Muscle of leg (tissue), 11 donors: Measurements from ENCODE around the gene CRYBB2. TPM values are rescaled to one million over a fixed set of nuclear protein-coding genes. Genes with fewer than 3 reads are reported as not detected.
"Not testable (repeated sequence)": the region's sequence is repeated elsewhere in the genome, so short reads cannot be mapped to it uniquely, and the experiment has no call there.

Source experiments
- DNase-seq: peaks from one replicate; pipeline ENCODE4 v3.0.0; 2013
- H3K27ac ChIP-seq: one replicate; pipeline ENCODE4 v1.5.1; 2013; ENCODE audit warnings: mild to moderate bottlenecking, low read length, control low read depth
- H3K27me3 ChIP-seq: one replicate; pipeline ENCODE4 v1.6.1; 2013; ENCODE audit warnings: low read length; ENCODE audit not compliant: control insufficient read depth, insufficient read depth
- H3K36me3 ChIP-seq: one replicate; pipeline ENCODE4 v1.6.1; 2013; ENCODE audit warnings: low read length; ENCODE audit not compliant: control insufficient read depth, insufficient read depth
- H3K4me1 ChIP-seq: one replicate; pipeline ENCODE4 v1.6.1; 2013; ENCODE audit warnings: low read length; ENCODE audit not compliant: control insufficient read depth, insufficient read depth
- H3K4me3 ChIP-seq: one replicate; pipeline ENCODE4 v1.5.1; 2013; ENCODE audit warnings: low read length, control low read depth
- H3K9me3 ChIP-seq: replicated peaks from 2 replicates; pipeline ENCODE4 v1.6.1; 2013; ENCODE audit warnings: low read depth, low read length; ENCODE audit not compliant: control insufficient read depth
- WGBS: methylation state at CpG from one replicate; pipeline ENCODE4 v1.1.5; 2013; ENCODE audit warnings: missing lambda C conversion rate; ENCODE audit not compliant: insufficient coverage; 5-methylcytosine and 5-hydroxymethylcytosine counted together
- polyA plus RNA-seq, 8 donors: library from polyadenylated mRNA; unstranded; fragments of 120-200 nt; gene quantifications; one replicate each; pipeline versions ENCODE4 v1.2.1 to v1.2.3, GENCODE V29; 2013; ENCODE audit warnings: inconsistent platforms in 1 of 8, low replicate concordance in 1 of 8; ENCODE audit not compliant: insufficient read length in 8 of 8, insufficient read depth in 1 of 8
- total RNA-seq: library from RNA; stranded (reverse); fragments of 120-200 nt; gene quantifications from one replicate; pipeline ENCODE4 v1.2.4, GENCODE V29; 2013

The CRYBB2 gene
- total and polyA plus RNA-seq, 9 donors = 0.09 to 0.45 (median 0.33) TPM; not detected in 5

DNA sequence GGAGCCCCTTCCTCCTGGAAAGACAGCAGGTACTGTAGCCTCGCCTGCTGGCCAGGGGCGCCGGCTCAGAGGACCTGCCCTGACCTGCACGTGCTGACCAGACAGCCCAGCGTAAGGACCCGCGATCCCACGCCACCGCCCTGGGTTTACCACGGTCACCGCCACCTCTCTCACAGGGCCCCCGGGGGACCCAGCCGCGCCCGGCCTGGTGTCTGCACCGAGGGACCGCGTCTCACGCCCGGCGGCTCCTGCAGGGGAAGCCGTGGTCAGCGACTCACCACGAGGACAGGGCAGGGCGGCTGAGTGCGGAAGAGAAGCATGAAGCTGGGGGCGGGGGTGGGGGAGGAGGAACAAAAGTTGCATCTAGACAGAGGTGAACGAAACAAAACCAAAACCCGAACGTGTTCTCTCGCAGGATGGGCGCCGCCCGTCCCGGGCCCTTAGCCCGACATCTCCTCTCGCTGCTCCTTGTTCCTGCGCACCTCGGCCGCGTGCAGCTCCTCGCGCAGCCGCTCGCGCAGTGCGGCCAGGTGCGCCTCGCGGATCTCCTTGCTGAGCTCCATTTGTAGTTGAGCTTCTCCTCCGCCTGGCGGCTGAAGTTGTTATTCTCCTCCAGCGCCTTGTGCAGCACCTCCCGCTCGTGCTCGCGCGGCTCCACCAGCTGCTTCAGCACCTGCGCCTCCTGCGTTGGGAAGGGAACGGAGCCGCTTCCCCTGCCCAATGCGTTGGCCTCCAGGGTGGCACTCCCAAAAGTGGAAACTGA, 40.4 kb upstream of the CRYBB2 start:
- WGBS = 14% methylated on average over 35 of the region's 63 CpGs
- not testable (repeated sequence) for H3K9me3 ChIP-seq, DNase-seq, H3K27ac ChIP-seq, H3K4me1 ChIP-seq, H3K27me3 ChIP-seq, H3K4me3 ChIP-seq
- H3K36me3 ChIP-seq = peaks cover 32% of the 10 kb centered on the region

DNA sequence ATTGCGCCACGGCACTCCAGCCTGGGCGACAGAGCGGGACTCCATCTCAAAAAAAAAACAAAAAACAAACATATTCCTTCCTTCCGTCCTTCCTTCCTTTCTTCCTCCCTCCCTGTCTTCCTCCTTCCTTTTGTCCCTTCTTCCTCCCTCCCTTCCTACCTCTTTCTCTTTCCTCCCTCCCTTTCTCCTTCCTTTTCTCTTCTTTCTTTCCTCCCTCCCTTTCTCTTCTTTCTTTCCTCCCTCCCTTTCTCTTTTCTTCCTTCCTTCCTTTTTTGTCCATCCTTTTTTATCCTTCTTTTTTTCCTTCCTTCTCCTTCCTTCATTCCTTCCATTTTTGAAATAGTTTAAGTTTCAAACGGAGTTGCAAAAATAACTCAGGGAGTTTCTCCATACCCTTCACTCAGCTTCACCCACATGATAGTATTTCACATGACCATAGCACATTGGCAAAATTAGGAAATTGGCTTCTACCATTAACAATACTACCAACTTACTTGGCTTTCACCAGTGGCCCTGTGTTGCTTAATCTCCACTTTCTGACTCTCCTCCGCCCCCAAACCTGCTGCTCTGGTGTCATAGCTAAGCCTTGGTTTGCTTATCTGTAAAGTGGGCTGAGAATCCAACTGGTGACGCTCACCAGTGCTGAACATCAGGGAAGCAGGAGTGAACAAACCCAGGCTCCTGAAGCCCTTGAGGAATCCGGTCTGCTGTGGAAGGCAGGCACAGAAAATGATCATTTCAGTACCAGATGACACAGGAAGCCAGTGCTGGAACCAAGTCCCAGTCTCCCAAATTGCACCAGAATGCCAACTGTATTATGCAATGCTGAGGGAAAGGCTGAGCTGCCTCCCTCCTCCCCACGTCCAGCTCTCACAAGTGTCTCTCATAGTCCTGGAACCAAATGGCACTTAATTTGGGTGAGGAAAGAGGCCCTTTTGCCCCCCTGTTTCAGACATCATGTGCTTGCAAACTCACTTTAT, 37.0 kb upstream of the CRYBB2 start:
- H3K4me1 ChIP-seq = no peaks in the 10 kb centered on the region
- H3K9me3 ChIP-seq = peaks cover 6% of the 10 kb centered on the region
- peaks cover 4% of the 10 kb centered on the region for H3K27me3 ChIP-seq
- H3K27ac ChIP-seq = no peak overlapping the region
- WGBS = 79% methylated on average over 3 of the region's 10 CpGs
- DNase-seq = no peak
- H3K36me3 ChIP-seq = peaks cover 22% of the 10 kb centered on the region
- no peak overlapping the region for H3K4me3 ChIP-seq

DNA sequence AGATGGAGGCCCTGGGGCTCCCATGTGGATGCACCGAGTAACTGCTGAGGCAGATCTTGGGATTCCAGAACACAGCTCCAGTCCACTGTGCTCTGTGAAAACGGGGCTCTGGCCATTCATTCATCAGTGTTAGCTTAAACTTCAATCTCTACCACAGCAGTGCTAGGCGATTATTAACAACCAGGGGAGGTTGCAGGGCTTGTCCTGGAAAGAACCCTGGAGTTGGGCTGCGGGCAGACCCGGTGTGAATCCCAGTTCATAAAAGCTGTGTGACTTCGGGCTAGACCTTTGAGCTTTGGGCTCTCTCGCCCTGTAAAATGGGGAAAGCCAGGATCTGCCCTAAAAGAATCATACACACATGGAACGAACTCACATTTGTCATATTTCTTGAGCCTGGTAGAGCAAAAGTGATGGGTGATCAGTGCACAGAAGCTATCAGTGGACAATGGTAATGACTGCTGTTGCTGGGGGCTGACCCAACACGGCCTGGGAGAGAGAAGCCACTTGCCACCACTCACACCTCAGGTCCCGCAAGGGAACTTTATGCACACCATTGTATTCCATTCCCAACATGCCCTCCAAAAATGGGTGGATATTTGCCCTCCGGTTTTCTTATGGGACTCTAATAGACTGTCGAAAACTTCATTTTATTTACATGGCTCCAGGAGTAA, 35.4 kb upstream of the CRYBB2 start:
- H3K4me3 ChIP-seq = no peak overlapping the region
- peaks cover 6% of the 10 kb centered on the region for H3K9me3 ChIP-seq
- H3K27me3 ChIP-seq = peaks cover 4% of the 10 kb centered on the region
- 92% methylated on average over 8 of the region's 12 CpGs for WGBS
- H3K27ac ChIP-seq = no peak overlapping the region
- H3K4me1 ChIP-seq = no peaks in the 10 kb centered on the region
- peaks cover 22% of the 10 kb centered on the region for H3K36me3 ChIP-seq
- no peak for DNase-seq

DNA sequence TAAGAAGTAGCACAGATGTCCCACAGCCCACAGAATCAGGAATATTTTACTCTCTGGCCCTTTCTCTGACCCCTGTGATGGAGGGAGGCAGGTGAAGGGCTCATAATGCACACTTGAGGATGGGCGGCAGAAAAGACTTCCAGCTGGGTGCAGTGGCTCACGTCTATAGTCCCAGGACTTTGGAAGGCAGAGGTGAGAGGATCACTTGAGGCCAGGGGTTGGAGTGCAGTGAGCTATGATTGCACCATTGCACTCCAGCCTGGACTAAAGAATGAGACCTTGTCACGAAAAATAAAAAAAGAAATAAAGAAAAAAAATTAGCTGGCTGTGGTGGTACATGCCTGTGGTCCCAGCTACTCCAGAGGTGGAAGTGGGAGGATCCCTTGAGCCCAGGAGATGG, 33.3 kb upstream of the CRYBB2 start:
- Histone ChIP-seq H3K9me3 (no peaks in the 10 kb centered on the region), H3K27me3 (no peaks in the 10 kb centered on the region), H3K27ac (no peak overlapping the region), H3K4me3 (no peak overlapping the region), H3K36me3 (peaks cover 26% of the 10 kb centered on the region), H3K4me1 (no peaks in the 10 kb centered on the region)
- no peak for DNase-seq
- 85% methylated on average over 3 of the region's 3 CpGs for WGBS

DNA sequence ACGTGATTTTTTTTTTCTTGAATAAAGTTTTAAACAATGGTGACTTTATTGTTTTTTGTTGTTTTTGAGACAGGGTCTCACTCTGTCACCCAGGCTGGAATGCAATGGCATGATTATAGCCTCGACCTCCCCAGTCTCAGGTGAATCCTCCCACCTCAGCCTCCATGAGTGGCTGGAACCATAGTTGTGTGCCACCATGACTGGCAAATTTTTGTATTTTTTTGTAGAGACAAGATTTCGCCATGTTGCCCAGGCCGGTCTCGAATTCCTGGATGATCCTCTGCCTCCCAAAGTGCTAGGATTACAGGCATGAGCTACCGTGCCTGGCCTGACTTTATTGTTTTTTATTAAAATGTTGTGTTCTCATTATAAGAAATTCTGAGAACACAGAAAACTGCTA, 32.0 kb upstream of the CRYBB2 start:
- Histone ChIP-seq H3K4me1 (no peaks in the 10 kb centered on the region), H3K27me3 (no peaks in the 10 kb centered on the region), H3K9me3 (no peaks in the 10 kb centered on the region), H3K27ac (no peak overlapping the region), H3K36me3 (peaks cover 33% of the 10 kb centered on the region), H3K4me3 (no peak overlapping the region)
- WGBS = no CpG with 5 or more reads among the region's 6 CpGs
- DNase-seq = no peak

DNA sequence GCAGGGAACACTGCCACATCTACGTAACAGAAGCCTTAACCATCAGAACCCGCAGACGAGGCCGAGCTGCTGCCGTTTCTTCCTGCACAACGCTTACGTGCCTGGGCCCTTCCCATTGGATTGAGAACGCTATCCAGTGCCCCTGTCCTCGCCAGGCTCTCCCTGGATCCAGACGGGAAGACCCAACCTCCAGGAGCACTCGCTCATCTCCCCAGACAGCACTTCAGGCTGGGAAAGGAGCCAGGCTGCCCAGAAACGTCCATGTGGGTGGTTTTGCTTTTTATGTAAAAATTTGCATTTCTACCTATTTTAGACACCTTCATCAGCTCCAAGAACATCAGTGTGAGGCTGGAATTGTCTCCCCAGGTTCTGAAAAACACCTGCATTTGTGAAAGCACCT, 27.0 kb upstream of the CRYBB2 start:
- peaks cover 14% of the 10 kb centered on the region for H3K36me3 ChIP-seq
- no peaks in the 10 kb centered on the region for H3K27me3 ChIP-seq
- H3K9me3 ChIP-seq = no peaks in the 10 kb centered on the region
- 82% methylated on average over 7 of the region's 12 CpGs for WGBS
- no peak overlapping the region for H3K27ac ChIP-seq
- H3K4me1 ChIP-seq = no peaks in the 10 kb centered on the region
- DNase-seq = no peak
- no peak overlapping the region for H3K4me3 ChIP-seq

DNA sequence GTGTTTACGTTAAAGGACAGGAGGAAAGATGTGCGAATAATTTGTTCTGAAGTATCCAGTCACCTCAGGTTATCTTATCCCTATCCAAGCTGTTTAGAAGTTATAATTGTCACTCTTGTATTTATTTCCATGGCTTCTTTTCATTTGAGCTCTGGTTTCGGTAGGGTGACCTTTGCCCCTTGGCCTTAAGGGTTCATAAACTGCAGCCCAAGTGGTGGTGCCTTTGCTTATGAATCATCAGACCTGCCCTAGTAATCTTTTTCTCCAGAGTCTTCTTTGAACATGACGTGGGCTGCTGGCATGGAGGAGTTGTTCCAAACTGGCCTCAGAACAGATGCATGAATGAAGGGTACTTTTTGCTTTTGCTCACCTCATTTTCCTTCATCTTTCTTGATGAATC, 26.3 kb upstream of the CRYBB2 start:
- H3K9me3 ChIP-seq = no peaks in the 10 kb centered on the region
- H3K36me3 ChIP-seq = peaks cover 14% of the 10 kb centered on the region
- no CpG with 5 or more reads among the region's 4 CpGs for WGBS
- H3K27me3 ChIP-seq = no peaks in the 10 kb centered on the region
- H3K4me3 ChIP-seq = no peak overlapping the region
- H3K4me1 ChIP-seq = no peaks in the 10 kb centered on the region
- no peak for DNase-seq
- H3K27ac ChIP-seq = no peak overlapping the region

DNA sequence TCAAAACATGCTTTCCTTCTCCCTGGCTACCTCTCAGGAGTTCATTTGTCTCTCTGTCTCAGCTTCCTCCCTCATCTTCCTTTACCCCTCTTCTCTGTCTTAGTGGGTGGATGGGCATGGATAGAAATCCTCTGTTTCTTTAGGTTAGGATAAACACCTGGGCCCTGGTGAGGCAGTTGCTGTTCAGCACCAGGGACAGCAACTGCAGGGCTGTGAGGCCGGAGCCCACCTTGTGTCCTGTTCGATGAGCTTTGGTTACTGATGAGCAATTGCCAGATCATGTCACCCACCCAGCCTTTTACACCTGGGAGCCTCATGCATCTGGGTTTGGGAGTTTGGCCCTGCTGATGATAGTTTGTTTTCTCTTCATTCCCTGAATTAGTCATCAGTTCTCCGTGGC, 25.9 kb upstream of the CRYBB2 start:
- Histone ChIP-seq H3K36me3 (peaks cover 14% of the 10 kb centered on the region), H3K4me1 (no peaks in the 10 kb centered on the region), H3K4me3 (no peak overlapping the region), H3K27me3 (no peaks in the 10 kb centered on the region), H3K9me3 (no peaks in the 10 kb centered on the region), H3K27ac (no peak overlapping the region)
- DNase-seq = no peak
- no CpG with 5 or more reads among the region's 3 CpGs for WGBS

DNA sequence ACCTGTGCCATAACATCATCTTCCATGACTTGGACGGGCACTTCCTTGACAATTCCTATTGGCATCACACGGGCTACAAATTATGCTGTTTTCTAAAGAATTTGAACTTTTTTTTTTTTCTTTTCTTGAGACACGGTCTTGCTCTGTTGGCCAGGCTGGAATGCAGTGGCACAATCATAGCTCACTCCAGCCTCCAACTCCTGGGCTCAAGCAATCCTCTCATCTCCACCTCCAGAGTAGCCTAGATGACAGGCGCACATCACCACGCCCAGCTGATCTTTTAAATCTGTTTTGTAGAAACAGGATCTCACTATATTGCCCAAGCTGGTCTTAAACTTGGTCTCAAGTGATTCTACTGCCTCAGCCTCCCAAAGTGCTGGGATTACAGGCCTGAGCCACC, 23.1 kb upstream of the CRYBB2 start:
- no peak for DNase-seq
- 75% methylated on average over 3 of the region's 5 CpGs for WGBS
- Histone ChIP-seq H3K4me3 (no peak overlapping the region), H3K27me3 (no peaks in the 10 kb centered on the region), H3K4me1 (no peaks in the 10 kb centered on the region), H3K27ac (no peak overlapping the region), H3K36me3 (peaks cover 11% of the 10 kb centered on the region), H3K9me3 (no peaks in the 10 kb centered on the region)

DNA sequence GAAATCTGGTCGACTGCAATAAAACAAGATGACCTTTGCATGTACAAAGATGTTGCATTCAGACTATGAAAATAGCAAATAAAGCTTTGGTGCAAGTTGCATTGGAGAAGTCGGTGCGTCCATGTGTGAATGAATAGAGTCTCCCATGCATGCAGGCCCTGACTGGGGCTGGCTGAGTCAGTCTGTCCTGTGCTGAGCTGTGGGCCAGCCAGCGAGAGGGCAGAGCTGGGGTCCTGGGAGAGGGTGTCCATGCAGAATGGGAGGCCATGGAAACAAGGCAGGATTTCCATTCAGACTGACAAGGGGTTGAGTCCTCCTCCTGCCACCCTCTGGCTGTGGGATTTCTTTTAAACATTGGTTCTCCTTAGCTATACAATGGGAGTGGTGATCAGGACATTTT, 22.1 kb upstream of the CRYBB2 start:
- DNase-seq = no peak
- Histone ChIP-seq H3K27me3 (no peaks in the 10 kb centered on the region), H3K4me1 (no peaks in the 10 kb centered on the region), H3K4me3 (no peak overlapping the region), H3K9me3 (no peaks in the 10 kb centered on the region), H3K36me3 (peaks cover 4% of the 10 kb centered on the region), H3K27ac (no peak overlapping the region)
- 73% methylated on average over 4 of the region's 4 CpGs for WGBS
